Measurements from ENCODE around the gene KIF16B.
A peak's percentile ranks its signal among the peaks of the same experiment; 100 is the strongest.

Gene KIF16B

DNA sequence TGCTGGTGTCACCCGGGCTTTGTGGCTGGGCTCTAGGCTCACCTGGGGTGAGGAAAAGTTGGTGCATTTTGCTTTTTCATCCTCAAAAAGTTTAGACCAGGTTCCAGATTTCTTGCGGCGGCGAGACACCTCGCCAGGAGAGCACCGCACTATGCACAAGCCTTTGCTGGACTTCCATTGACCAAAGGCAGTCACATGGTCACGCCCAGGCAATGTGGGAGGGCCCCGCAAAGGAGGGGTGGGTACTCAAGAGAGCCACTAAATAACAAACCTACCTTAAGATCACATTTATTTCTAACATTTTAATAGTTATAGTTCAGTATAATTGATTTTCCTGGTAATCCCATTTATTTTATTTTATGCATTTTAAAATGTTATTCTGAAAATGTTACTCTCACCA lies 3.0 kb upstream of the KIF16B start:
- WGBS = 94% methylated on average over 6 of the region's 8 CpGs
- H2BK5ac ChIP-seq (ENCODE audit: low read depth, low read length, poor library complexity, severe bottlenecking) = no peak overlapping the region
- no peaks in the 10 kb centered on the region for H3K9me3 ChIP-seq (ENCODE audit: control insufficient read depth, low read length)
- no peaks in the 10 kb centered on the region for H3K36me3 ChIP-seq (ENCODE audit: control insufficient read depth in 1 of 2, insufficient read depth in 2 of 2, low read depth in 1 of 2, low read length in 2 of 2)
- no peak overlapping the region for H2BK12ac ChIP-seq (ENCODE audit: low read length in 2 of 2)
- no peak overlapping the region for H3K4me2 ChIP-seq (ENCODE audit: low read length, poor library complexity, severe bottlenecking)
- H2AFZ ChIP-seq (ENCODE audit: low read depth, low read length) = no peak overlapping the region
- no peak overlapping the region for H3K23ac ChIP-seq (ENCODE audit: low read length in 2 of 2)
- H3K79me1 ChIP-seq (replicated peaks; ENCODE audit: low read length, poor library complexity, severe bottlenecking) = peaks cover 6% of the 10 kb centered on the region
- peaks cover 9% of the 10 kb centered on the region for H3K4me1 ChIP-seq (ENCODE audit: control insufficient read depth, insufficient read depth, low read depth, low read length)
- H3K27me3 ChIP-seq (ENCODE audit: control insufficient read depth in 1 of 2, insufficient read depth in 1 of 2, low read length in 2 of 2) = no peaks in the 10 kb centered on the region
- no peak overlapping the region for H3K4me3 ChIP-seq (ENCODE audit: insufficient read depth in 1 of 2, low read depth in 1 of 2, low read length in 2 of 2)
- H2BK120ac ChIP-seq (ENCODE audit: low read depth, low read length) = no peak overlapping the region
- no peak overlapping the region for H2AK5ac ChIP-seq (ENCODE audit: low read length, severe bottlenecking)
- no peak for DNase-seq
- peak overlapping the region; percentile 64 for H2BK15ac ChIP-seq (ENCODE audit: low read depth, poor library complexity, severe bottlenecking)
- no peak overlapping the region for H3K18ac ChIP-seq (ENCODE audit: low read depth in 1 of 2, low read length in 2 of 2)
- H3K14ac ChIP-seq (ENCODE audit: low read length in 2 of 2) = no peak overlapping the region
- no peak overlapping the region for H4K91ac ChIP-seq (ENCODE audit: low read length)
- H3K4ac ChIP-seq (ENCODE audit: low read depth in 1 of 2, low read length in 2 of 2) = no peak overlapping the region
- H3K9ac ChIP-seq (ENCODE audit: low read length) = no peak overlapping the region
- no peak overlapping the region for H3K27ac ChIP-seq (ENCODE audit: low read length, poor library complexity, severe bottlenecking)
- H4K8ac ChIP-seq (ENCODE audit: low read length) = no peak overlapping the region

DNA sequence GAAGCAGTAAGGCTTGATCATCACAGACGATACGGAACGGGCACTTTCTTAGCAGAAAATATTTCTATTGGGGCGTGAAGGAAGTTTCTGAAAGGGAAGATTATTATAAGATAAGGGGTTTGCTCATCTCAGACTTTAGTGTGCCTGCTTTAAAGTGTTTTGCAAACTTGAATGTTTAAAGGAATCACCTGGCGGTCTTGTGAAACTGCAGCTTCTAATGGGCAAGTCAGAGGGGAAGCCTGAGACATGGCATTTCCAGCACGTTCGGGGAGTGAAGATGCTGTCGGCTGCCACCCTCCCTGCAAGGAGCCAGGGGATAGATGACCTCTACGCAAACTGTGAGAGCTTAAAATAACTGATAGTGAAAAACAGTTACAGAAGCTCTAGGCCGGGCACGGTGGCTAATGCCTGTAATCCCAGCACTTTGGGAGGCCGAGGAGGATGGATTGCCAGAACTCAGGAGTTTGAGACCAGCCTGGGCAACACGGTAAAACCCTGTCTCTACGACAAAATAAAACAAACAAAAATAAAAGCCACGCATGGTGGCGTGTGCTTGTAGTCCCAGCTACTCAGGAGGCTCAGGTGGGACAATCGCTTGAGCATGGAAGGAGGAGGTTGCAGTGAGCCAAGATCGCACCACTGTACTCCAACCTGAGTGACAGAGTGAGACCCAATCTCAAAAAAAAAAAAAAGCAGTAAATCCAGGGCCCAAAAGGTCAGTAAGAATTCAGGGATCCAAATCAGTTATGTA lies 2.3 kb upstream of the KIF16B start:
- Histone ChIP-seq H3K9me3 (ENCODE audit: control insufficient read depth, low read length) (no peaks in the 10 kb centered on the region), H2AFZ (ENCODE audit: low read depth, low read length) (peak overlapping the region; percentile 47), H3K36me3 (ENCODE audit: control insufficient read depth in 1 of 2, insufficient read depth in 2 of 2, low read depth in 1 of 2, low read length in 2 of 2) (no peaks in the 10 kb centered on the region), H2BK12ac (ENCODE audit: low read length in 2 of 2) (no peak overlapping the region), H3K27me3 (ENCODE audit: control insufficient read depth in 1 of 2, insufficient read depth in 1 of 2, low read length in 2 of 2) (no peaks in the 10 kb centered on the region), H3K27ac (ENCODE audit: low read length, poor library complexity, severe bottlenecking) (no peak overlapping the region), H3K4ac (ENCODE audit: low read depth in 1 of 2, low read length in 2 of 2) (no peak overlapping the region), H3K4me2 (ENCODE audit: low read length, poor library complexity, severe bottlenecking) (peak overlapping the region; percentile 74), H3K14ac (ENCODE audit: low read length in 2 of 2) (no peak overlapping the region), H2BK5ac (ENCODE audit: low read depth, low read length, poor library complexity, severe bottlenecking) (no peak overlapping the region), H3K23ac (ENCODE audit: low read length in 2 of 2) (no peak overlapping the region), H3K18ac (ENCODE audit: low read depth in 1 of 2, low read length in 2 of 2) (no peak overlapping the region), H4K8ac (ENCODE audit: low read length) (peak overlapping the region; percentile 7), H2AK5ac (ENCODE audit: low read length, severe bottlenecking) (no peak overlapping the region), H3K9ac (ENCODE audit: low read length) (peak overlapping the region; percentile 84), H2BK120ac (ENCODE audit: low read depth, low read length) (no peak overlapping the region), H2BK15ac (ENCODE audit: low read depth, poor library complexity, severe bottlenecking) (no peak overlapping the region), H3K79me1 (replicated peaks; ENCODE audit: low read length, poor library complexity, severe bottlenecking) (peaks cover 9% of the 10 kb centered on the region), H3K4me3 (ENCODE audit: insufficient read depth in 1 of 2, low read depth in 1 of 2, low read length in 2 of 2) (peak overlapping the region; percentile 43 to 83), H4K91ac (ENCODE audit: low read length) (no peak overlapping the region), H3K4me1 (ENCODE audit: control insufficient read depth, insufficient read depth, low read depth, low read length) (peaks cover 9% of the 10 kb centered on the region)
- DNase-seq = no peak
- WGBS = 42% methylated on average over 17 of the region's 18 CpGs

DNA sequence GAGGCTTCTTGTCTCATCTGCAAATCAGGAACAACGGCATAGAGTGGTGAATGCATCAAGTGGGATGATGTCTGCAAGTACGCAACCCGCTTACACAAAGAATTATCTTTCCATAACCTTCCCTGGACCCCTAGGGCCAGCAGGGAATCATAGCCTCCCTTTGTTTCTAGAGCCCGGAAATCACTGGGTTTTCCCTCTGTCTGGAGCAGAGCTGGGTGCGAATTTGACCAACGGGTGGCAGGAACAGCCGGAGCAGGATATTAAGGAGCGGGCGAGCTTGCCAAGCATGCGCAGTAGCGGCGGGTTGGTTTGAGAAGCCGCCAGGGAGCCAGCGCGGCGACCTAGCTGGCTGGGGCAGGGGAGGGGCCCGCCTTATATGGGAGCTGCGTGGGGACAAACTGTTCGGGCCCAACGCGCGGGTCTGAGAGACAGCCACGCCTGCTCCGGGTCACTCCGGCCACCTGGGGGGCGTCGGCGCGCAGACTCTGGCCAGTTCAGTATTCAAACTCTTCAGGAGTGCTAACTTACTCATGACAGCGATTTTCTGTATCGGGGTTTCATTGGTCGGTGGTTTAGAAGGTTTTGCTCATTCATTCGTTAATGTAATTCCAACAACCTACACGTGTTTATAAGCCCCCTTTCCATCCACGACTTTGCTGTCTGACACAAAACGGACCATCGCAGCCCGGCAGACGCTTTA lies 1.6 kb upstream of the KIF16B start:
- H3K79me1 ChIP-seq (replicated peaks; ENCODE audit: low read length, poor library complexity, severe bottlenecking) = peaks cover 9% of the 10 kb centered on the region
- H3K4me2 ChIP-seq (ENCODE audit: low read length, poor library complexity, severe bottlenecking) = peak overlapping the region; percentile 74
- H2BK5ac ChIP-seq (ENCODE audit: low read depth, low read length, poor library complexity, severe bottlenecking) = no peak overlapping the region
- peak overlapping the region; percentile 15 to 44 for H3K18ac ChIP-seq (ENCODE audit: low read depth in 1 of 2, low read length in 2 of 2)
- H3K27ac ChIP-seq (ENCODE audit: low read length, poor library complexity, severe bottlenecking) = peak overlapping the region; percentile 2
- H4K8ac ChIP-seq (ENCODE audit: low read length) = peak overlapping the region; percentile 1
- H3K36me3 ChIP-seq (ENCODE audit: control insufficient read depth in 1 of 2, insufficient read depth in 2 of 2, low read depth in 1 of 2, low read length in 2 of 2) = no peaks in the 10 kb centered on the region
- no peak overlapping the region for H3K14ac ChIP-seq (ENCODE audit: low read length in 2 of 2)
- no peak overlapping the region for H4K91ac ChIP-seq (ENCODE audit: low read length)
- H2AFZ ChIP-seq (ENCODE audit: low read depth, low read length) = peak overlapping the region; percentile 55
- peak overlapping the region in 1 of 2 experiments; percentile 66 for H2BK12ac ChIP-seq (ENCODE audit: low read length in 2 of 2)
- H3K4me1 ChIP-seq (ENCODE audit: control insufficient read depth, insufficient read depth, low read depth, low read length) = peaks cover 9% of the 10 kb centered on the region
- 9% methylated on average over 34 of the region's 39 CpGs for WGBS
- peak overlapping the region; percentile 64 to 83 for H3K4me3 ChIP-seq (ENCODE audit: insufficient read depth in 1 of 2, low read depth in 1 of 2, low read length in 2 of 2)
- H2BK15ac ChIP-seq (ENCODE audit: low read depth, poor library complexity, severe bottlenecking) = no peak overlapping the region
- no peak overlapping the region for H3K4ac ChIP-seq (ENCODE audit: low read depth in 1 of 2, low read length in 2 of 2)
- H3K23ac ChIP-seq (ENCODE audit: low read length in 2 of 2) = no peak overlapping the region
- no peak overlapping the region for H2BK120ac ChIP-seq (ENCODE audit: low read depth, low read length)
- no peaks in the 10 kb centered on the region for H3K27me3 ChIP-seq (ENCODE audit: control insufficient read depth in 1 of 2, insufficient read depth in 1 of 2, low read length in 2 of 2)
- peak; percentile 84 for DNase-seq
- H3K9ac ChIP-seq (ENCODE audit: low read length) = peak overlapping the region; percentile 84
- H2AK5ac ChIP-seq (ENCODE audit: low read length, severe bottlenecking) = no peak overlapping the region
- no peaks in the 10 kb centered on the region for H3K9me3 ChIP-seq (ENCODE audit: control insufficient read depth, low read length)

DNA sequence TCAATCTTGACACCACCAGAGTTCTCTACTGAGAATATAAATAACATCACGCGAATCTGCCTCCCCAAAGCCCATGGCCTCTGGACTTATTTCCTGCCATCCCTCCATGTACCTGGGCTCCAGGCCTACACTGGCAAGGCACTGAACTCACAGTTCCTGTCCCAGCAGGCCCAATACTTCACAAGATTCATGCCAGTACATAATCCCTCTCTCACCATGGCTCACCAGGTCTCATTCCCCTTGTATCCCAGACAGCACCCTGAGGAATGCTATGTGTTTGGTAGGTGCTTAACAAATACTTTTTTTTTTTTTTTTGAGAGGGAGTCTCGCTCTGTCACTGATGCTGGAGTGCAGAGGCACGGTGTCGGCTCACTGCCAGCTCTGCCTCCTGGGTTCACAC lies 1.9 kb downstream of the KIF16B start:
- Histone ChIP-seq H3K27me3 (ENCODE audit: control insufficient read depth in 1 of 2, insufficient read depth in 1 of 2, low read length in 2 of 2) (no peaks in the 10 kb centered on the region), H4K8ac (ENCODE audit: low read length) (no peak overlapping the region), H2BK12ac (ENCODE audit: low read length in 2 of 2) (no peak overlapping the region), H3K4me2 (ENCODE audit: low read length, poor library complexity, severe bottlenecking) (no peak overlapping the region), H2BK15ac (ENCODE audit: low read depth, poor library complexity, severe bottlenecking) (no peak overlapping the region), H3K18ac (ENCODE audit: low read depth in 1 of 2, low read length in 2 of 2) (no peak overlapping the region), H2AK5ac (ENCODE audit: low read length, severe bottlenecking) (no peak overlapping the region), H2AFZ (ENCODE audit: low read depth, low read length) (no peak overlapping the region), H3K4me1 (ENCODE audit: control insufficient read depth, insufficient read depth, low read depth, low read length) (peaks cover 9% of the 10 kb centered on the region), H3K23ac (ENCODE audit: low read length in 2 of 2) (no peak overlapping the region), H3K9ac (ENCODE audit: low read length) (no peak overlapping the region), H3K27ac (ENCODE audit: low read length, poor library complexity, severe bottlenecking) (no peak overlapping the region), H3K14ac (ENCODE audit: low read length in 2 of 2) (no peak overlapping the region), H4K91ac (ENCODE audit: low read length) (no peak overlapping the region), H3K36me3 (ENCODE audit: control insufficient read depth in 1 of 2, insufficient read depth in 2 of 2, low read depth in 1 of 2, low read length in 2 of 2) (no peaks in the 10 kb centered on the region), H3K4ac (ENCODE audit: low read depth in 1 of 2, low read length in 2 of 2) (no peak overlapping the region), H3K4me3 (ENCODE audit: insufficient read depth in 1 of 2, low read depth in 1 of 2, low read length in 2 of 2) (no peak overlapping the region), H3K79me1 (replicated peaks; ENCODE audit: low read length, poor library complexity, severe bottlenecking) (peaks cover 20% of the 10 kb centered on the region), H3K9me3 (ENCODE audit: control insufficient read depth, low read length) (no peaks in the 10 kb centered on the region), H2BK120ac (ENCODE audit: low read depth, low read length) (no peak overlapping the region), H2BK5ac (ENCODE audit: low read depth, low read length, poor library complexity, severe bottlenecking) (no peak overlapping the region)
- 100% methylated on average over 2 of the region's 5 CpGs for WGBS
- DNase-seq = no peak

Data from mesenchymal stem cell (in vitro differentiated cells and primary cell).